ENCODE data around the gene FLRT1.

The FLRT1 gene

GRCh38 chr11:64048042-64048854, 12.5 kb downstream of the FLRT1 start:
- DNase-seq: peak; percentile 95 to 96

- no peak for DNase-seq
These were observed 13.8 kb downstream of the FLRT1 start for GRCh38 chr11:64049509-64049908.

GRCh38 chr11:64051297-64051696, 15.6 kb downstream of the FLRT1 start:
- DNase-seq: no peak

- DNase-seq: no peak
These were observed 16.7 kb downstream of the FLRT1 start for GRCh38 chr11:64052436-64052835.

- DNase-seq: no peak
These were observed 17.3 kb downstream of the FLRT1 start for GRCh38 chr11:64052938-64053622.

- no peak for DNase-seq
These were observed 18.0 kb downstream of the FLRT1 start for GRCh38 chr11:64053699-64054098.

- DNase-seq: peak in 1 of 2 donors; percentile 15
These were observed 19.3 kb downstream of the FLRT1 start for GRCh38 chr11:64055077-64055476.

- peak; percentile 56 for DNase-seq
These were observed 20.6 kb downstream of the FLRT1 start for GRCh38 chr11:64056213-64056785.

GRCh38 chr11:64056861-64057260, 21.1 kb downstream of the FLRT1 start:
- no peak for DNase-seq

- DNase-seq: no peak
These were observed 22.2 kb downstream of the FLRT1 start for GRCh38 chr11:64057890-64058289.

GRCh38 chr11:64058494-64058893, 22.8 kb downstream of the FLRT1 start:
- DNase-seq: no peak

- no peak for DNase-seq
These were observed 23.8 kb downstream of the FLRT1 start for GRCh38 chr11:64059339-64060140.

GRCh38 chr11:64060263-64060860, 24.6 kb downstream of the FLRT1 start:
- DNase-seq: no peak

GRCh38 chr11:64060861-64061444, 25.2 kb downstream of the FLRT1 start:
- DNase-seq: peak; percentile 17 to 56

- no peak for DNase-seq
These were observed 26.7 kb downstream of the FLRT1 start for GRCh38 chr11:64062185-64063039.

GRCh38 chr11:64063777-64064176, 28.0 kb downstream of the FLRT1 start:
- no peak for DNase-seq

GRCh38 chr11:64064374-64065140, 28.8 kb downstream of the FLRT1 start:
- DNase-seq: no peak

- DNase-seq: no peak
These were observed 29.4 kb downstream of the FLRT1 start for GRCh38 chr11:64065141-64065465.

- DNase-seq: no peak
These were observed 30.0 kb downstream of the FLRT1 start for GRCh38 chr11:64065712-64066111.

GRCh38 chr11:64067230-64067993, 31.7 kb downstream of the FLRT1 start:
- DNase-seq: no peak
